Middle frontal gyrus (tissue), 1 donor: ENCODE measurements around the gene CHAD.
"Not testable (repeated sequence)": the region's sequence is repeated elsewhere in the genome, so short reads cannot be mapped to it uniquely, and the experiment has no call there.

Experiments
- DNase-seq: peaks from one replicate; pipeline ENCODE4 v3.0.0-alpha.2; 2015; ENCODE audit warnings: low spot score; ENCODE audit errors: extremely low spot score

Gene CHAD

DNA sequence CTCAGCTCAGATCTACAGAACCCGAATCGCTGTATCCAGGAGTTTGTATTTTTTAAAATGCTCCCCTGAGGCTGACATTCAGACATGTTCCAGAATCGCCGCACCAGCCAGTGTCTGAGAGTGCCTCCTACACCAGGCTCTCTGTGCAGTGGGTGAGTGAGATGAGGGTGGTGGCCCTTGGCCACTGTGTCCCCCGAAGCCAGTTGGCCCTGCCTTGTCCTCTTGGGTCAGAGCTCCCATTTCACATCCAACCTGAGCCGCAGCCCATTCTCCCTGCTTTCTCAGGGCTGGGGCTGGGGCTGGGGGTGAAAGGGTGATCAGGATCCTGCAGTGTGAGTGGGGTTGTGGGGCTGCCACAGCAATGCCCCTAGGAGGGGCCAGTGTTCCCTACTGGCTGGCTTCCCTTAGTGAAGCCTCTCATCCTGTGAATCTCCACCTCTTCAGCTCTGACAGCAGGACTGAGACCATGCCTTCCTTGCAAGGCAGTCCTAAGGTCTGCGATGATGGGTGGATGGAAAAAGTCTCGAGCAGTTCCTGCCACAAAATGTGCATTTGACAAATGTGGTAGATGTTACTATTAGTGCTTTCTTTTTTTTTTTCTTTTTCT, 26.6 kb upstream of the CHAD start:
- DNase-seq = no peak

DNA sequence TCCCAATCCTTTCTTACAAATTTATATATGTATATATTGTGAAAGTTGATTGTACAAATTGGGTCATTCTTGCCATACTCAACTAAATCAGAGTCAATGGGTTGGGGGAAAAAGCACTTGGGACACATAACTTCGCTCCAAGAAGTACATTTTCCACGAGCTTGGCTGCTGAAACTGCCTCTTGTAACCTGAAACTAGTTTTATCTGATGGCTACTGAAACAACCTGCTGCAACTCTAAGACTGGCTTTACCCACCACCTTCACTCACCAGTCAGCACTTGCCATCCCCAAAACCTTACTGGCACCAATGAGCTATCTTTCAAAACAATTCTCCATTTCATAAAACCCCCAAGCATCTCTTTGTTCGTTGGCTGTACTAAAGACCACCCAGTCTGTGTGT, 25.1 kb upstream of the CHAD start:
- DNase-seq = no peak

DNA sequence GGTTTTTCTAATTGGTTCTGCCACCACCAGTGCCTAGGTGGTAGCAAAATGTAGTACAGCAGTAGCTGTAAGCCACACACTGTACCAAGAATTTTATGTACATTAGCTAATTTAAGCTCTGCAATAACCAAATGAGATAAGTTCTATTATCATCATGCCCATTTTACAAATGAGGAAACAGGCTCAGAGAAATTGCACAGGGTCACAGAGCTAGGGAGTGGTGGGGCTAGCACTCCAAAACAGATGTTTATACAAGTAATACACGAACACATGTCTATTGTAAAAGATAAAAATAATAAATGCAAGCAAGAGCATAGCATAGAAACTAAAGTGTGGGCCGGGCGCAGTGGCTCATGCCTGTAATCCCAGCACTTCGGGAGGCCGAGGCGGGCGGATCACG, 23.5 kb upstream of the CHAD start:
- no peak for DNase-seq

DNA sequence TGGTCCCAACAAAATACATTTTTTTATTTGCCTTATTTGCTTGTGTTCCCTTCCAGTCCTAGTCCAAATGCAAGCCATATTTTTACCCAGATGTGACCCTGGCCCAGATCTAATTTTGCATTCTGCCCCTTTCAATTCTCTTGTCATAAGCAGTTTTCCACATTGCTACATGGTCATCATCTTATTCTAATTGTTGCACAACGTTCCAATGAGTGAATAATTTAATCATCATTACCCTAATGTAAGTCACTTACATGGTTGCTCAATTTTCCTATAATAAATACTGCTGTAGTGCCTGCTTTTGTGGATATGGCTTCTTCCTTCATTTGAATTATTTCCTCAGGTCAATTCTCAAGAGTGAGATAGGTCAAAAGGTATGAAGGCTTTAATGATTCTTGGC, 22.8 kb upstream of the CHAD start:
- no peak for DNase-seq

DNA sequence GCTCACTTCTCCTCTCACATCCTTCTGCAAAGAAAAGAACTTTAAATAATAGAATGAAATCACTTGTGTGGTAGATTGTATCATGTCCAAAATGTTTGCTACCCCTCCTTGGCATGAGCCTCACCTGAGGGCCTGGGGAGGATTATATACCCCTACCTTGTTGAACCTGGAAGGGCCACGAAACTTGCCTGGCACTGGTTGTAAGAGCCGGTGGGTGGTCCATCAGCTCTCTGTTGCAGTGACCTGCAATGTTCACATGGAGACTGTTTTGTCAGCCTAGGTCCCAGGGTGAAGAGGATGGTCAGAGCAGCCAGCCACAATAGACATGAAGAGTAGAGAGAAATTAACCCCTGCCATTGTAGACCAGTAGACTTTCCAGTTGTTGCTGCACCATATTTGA, 20.2 kb upstream of the CHAD start:
- DNase-seq = no peak

DNA sequence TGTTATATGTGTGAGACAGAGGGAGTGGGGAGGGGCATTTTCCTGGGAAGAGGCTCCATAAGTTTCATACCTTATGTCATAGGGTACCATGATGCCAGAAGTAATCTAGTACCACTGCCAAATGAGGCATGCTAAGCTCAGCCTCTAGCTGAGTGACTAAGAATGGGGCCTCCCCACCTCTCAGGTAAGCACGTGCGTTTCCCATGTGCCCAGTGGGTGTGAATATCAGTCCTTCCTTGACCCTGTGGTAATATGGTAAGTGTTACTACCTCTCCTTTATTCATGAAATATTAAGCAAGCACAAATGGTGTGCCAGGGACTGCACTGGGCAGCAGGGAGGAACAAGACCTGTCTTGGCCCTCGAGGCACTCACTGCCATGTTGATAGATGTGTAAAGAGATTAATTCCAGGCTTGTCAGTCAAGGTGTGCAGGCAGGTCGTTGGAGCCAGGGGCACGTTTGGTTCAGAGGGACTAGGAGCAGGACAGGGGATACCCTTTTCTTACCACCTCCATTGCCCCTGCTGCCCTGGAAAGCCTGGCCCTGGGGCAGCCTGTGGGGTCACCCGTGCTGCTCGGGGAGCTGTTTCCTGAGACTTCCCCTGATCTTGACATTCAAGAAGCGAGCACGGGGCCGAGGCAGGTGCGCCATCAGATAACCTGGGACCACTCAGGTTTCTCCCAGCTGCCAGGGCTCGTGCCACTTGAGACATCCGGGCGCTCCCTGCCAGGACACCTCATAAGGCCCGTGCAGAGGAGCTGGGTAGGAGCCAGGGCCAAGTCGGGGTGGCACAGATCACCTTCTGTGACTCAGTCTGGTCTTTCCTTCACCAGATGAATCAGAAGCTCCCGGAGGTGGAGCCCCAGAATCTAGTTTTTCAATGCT, 18.8 kb upstream of the CHAD start:
- DNase-seq = no peak

DNA sequence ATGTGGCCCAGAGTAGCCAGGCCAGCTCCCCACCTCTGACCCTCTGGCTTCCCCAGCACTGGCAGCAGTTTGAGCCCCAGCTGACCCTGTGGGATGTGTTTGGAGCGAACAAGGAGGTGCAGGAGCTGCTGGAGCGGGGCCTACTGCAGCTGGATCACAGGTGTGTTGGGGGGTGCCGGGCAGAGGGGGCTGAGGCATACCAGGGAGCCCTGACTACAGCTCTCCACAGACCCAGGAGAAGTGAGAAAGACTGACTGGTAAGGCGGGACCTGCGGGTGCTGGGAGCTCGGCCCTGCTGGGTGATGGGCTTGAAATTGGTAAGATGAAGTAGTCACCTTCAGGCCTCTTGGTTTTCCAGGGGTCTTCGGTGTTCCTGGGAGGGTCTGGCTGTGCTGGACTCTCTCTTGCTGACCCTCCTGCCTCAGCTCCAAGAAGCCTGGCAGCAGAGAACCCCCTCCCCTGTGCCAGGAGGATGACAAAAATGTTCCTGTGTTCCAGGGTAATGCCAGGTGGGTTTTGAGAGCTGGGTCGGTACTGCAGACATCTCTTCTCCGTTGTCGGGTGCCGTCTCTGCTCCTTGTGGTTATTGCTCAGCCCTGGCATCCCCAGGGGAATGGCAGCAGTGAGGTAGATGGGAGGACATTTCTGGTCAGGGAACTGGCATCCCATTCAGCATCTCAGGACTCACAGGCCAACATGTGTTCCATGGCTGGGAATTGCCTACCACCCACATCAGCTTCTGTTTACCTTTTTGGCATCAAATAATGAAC, 15.9 kb upstream of the CHAD start:
- no peak for DNase-seq

DNA sequence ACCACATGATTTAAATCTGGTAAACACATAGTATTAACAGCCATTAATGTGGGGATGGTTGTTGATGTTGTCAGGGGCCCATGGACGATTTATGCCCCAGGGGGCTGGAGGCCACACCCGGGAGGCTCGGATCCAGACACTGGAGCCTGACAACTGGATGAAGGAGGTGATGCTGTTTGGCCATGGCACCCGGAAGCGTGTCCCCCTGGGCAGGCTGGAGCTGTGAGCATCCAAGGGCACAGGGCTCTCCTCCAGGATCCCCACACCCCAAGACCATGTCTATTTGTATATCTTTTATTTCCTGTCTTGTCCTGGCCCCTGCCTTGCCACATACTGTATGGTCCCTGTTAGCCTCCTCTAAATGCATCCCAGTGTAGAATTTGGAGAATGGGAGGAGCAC, 14.6 kb upstream of the CHAD start:
- no peak for DNase-seq

DNA sequence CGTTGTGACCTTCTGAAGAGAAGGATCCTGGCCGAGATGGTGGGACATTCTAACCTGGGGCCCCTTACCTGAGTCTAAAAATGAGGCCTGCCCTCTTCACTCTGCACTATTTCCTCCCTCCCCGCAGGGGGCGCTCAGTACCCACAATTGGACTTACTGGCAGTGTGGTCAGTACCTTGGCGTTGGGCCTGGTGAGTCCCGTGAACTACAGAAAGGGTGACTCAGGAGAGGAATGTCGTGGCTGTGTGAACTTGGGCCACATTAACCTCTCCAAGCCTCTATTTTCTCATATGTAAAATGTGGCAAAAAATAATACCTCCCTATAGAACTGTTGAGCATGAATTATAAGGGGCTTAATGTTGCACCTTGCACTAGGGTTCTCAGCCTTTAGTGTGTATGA, 13.8 kb upstream of the CHAD start:
- peak; percentile 67 for DNase-seq

DNA sequence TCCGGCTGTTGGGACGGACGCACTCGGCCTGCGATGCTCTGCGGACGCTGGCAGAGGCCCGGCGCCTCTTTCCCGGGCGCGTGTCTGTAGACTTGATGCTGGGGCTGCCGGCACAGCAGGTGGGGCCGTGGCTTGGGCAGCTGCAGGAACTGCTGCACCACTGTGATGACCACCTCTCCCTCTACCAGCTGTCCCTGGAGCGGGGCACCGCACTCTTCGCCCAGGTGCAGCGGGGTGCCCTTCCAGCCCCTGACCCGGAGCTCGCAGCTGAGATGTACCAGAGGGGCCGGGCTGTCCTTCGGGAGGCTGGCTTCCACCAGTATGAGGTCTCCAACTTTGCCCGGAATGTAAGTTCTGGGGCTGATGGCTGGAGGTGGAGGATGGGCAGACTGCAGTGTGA, 13.4 kb upstream of the CHAD start:
- no peak for DNase-seq

DNA sequence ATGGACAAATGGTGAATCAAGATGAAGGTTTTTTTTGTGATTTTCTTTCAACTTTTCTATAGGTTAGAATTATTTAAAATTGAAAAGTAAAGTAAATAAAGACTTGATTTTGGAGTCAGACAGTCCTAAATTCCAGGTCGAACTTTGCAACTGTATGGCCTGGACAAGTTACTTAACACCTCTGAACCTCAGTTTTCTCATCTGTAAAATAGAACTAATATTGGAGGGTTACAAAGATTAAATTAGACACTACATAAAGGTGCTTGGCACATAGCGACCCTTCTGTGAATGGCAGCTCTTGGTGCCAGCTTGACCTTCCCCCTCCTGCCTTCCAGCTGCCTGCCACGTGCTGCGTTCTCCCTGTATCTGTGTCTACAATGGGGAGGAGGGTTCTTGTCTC, 13.0 kb upstream of the CHAD start:
- DNase-seq = no peak

DNA sequence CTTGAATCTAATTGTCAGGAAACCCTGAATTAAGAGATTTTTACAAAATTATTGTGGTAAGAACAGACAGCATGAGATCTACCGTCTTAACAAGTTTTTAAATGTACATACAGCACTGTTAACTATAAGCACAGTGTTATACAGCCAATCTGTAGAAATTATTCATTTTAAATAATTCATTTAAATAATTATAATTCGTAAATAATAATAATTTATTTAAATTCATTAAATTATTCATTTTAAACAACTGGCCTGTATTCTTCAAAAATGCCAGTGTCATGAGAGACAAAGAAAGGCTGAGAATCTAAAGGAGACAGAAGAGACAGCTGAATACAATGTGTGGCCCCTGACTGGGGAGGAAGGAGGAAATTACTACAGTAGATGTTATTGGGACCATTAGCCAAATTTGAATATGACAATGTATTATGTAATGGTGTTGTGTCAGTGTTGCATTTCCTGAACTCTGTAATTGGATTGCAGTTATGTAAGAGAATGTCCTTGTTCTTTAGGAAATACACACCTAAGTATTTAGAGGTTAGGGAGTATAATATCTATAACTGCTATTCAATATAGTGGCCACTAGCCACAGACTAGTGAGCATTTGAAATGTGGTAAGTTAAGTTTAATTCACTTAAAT, 12.3 kb upstream of the CHAD start:
- no peak for DNase-seq

DNA sequence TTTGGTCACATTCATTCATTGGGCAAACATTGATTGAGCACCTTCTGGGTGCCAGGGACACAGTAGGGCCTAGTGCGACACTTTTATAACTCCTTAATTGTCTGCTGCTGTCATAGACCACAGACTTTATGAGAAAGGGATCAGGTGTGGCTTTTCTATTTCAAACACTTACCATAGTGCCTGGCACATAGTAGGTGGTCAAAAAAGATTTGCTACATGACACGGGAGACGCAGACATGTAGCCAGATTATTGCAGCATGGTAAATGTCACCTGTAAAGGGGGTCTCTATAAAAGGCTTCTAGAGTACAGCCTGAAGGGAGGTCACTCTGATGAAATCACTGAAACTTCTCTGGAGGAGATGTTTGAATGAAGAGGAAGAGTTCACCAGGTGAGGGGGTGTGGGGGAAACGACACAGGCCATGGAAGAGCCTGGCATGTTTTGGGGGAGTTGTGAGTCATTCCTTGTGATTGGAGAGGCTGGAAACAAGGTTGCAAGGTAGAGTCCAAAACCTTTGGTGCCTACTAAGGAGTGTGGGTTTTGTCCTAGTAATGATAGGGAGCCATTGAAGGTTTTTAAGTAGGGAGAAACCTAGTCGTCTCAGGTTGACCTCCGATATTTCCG, 11.6 kb upstream of the CHAD start:
- no peak for DNase-seq

DNA sequence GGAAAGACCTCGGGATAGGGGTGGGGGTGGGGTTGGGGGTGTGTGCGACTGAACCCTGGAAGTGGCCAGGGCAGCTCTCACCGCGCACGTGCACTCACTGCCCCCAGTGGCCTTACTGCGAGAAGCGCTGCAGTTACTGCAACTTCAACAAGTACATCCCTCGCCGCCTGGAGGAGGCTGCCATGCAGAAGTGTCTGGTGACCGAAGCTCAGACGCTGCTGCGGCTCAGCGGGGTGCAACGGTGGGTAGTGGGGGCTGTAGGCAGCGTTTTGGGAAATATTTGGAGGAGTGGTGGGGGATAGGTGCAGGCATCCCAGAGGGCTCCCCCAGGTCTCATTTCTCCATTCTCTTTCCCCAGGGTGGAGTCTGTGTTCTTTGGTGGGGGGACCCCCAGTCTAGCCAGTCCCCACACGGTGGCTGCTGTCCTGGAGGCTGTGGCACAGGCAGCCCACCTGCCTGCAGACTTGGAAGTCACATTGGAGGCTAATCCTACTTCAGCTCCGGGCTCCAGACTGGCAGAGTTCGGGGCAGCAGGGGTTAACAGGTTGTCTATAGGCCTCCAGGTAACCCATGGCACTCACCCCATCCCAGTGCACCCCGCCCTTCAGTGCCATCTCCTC, 11.0 kb upstream of the CHAD start:
- no peak for DNase-seq

DNA sequence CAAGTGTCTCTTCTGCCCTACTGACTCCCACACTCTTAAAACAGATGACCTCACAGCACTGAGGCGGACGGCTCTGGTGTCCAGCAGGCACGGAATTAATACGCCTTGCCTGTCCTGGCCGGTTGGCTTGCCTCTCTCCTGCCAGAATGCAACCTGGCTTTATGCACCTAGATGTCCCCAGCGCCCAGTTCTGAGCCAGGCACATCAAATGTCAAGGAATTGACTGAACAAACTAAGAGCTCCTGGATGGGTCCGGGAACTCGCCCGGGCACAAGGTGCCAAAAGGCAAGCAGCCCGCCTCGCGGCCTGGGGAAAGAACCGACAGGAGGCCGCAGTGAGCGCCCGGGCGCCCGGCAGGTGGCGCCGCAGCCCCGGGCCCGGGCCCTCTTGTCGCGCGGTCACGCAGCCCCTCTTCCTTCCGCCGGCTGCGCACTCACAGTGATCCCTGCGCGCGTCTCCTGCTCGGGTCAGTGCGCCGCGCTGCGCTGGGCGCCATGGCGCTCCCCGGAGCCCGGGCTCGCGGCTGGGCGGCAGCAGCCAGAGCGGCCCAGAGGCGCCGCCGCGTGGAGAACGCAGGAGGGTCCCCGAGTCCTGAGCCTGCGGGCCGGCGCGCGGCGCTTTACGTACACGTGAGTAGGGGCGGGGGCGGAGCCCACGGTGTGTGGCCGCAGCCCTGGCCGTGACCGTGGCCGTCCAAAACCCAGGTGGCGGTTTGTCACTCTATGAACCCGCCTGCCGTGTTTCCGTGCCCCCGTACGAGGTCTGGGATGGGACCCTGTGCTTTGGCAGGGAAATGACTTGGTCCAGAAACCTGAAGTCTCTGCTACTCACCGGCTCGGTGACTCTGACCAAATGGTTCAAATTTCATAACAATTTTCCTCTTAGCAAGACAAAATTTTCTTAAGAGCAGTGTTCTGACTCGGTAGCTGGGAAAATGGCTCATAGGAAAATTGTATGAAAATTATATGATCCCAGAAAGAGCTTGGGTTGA, 10.0 kb upstream of the CHAD start, which contains the start of gene RSAD1:
TSS of gene RSAD1 (plus strand) at position 470 of the 991 bp plus-strand sequence. CDS start at position 495, 25 bp downstream.
- peak; percentile 60 for DNase-seq

DNA sequence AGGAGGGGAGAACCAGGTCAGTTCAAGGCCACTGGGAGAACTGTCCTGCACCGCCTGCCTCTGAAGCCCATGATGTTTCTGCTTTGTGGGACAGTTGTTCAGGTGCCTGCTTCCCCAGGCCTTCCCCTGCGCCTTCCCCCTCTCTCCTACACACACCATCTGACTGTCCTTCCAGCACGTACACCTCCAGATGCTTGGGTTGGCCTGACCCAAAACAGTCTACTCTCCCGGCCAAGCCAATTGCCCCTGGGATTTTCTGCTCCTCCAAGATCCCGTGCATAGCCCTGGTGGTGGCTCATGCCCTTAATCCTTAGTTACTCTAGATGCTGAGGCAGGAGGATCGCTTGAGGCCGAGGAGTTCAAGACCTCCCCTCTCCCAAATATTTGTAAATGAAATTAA, 9.3 kb upstream of the CHAD start:
- DNase-seq = no peak

DNA sequence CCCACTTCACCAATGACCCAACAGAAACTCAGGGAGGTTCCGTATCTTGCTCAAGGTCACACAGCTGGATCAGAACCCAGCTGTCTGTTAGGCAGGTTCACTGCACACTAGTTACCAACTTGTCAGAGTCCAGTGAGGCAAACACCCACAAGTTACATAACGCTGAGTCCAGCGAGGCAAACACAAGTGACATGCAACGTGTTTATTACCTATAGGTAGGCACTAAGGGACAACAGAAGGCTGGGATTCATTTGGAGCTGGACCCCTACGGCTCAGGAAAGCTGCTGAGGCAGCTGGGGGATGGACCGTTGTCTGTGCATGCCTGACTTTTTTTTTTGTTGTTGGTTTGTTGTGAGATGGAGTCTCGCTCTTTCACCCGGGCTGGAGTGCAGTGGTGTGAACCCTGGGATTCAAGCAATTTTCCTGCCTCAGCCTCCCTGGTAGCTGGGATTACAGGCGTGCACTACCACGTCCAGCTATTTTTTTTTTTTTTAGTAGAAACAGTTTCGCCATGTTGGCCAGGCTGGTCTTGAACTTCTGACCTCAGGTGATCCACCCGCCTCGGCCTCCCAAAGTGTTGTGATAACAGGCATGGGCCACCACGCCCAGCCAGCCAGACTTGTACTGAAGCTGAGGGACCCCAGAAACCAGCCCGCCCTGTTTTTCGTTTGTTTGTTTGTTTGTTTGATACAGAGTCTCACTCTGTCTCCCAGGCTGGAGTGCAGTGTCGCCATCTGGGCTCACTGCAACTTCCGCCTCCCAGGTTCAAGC, 8.1 kb upstream of the CHAD start:
- DNase-seq = no peak

DNA sequence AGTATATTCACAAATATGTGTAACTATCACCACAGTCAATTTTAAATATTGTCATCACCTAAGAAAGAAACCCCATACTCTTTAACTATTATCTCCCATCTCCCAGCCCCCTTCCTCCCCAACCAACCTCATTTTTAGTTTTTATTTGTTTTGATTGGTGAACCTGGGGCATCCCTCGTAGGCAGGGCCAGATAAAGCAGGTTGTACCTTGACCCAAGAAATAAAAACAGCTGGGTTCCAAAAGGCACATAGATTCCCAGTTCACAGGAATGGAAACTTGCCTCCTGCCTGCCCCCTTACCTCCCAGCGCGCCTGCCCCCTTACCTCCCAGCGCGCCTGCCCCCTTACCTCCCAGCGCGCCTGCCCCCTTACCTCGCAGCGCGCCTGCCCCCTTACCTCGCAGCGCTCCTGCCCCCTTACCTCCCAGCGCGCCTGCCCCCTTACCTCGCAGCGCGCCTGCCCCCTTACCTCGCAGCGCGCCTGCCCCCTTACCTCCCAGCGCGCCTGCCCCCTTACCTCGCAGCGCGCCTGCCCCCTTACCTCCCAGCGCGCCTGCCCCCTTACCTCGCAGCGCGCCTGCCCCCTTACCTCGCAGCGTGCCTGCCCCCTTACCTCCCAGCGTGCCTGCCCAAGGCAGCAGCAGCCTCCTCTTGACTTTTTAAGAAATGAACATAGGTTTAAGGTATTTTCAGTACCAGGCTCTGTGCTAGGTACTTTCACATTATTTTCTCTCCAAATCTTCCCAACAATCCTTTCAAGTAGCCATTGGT, 7.3 kb upstream of the CHAD start:
- not testable (repeated sequence) for DNase-seq
